ENCODE results near the gene RIPPLY3. TPM values are rescaled to one million over a fixed set of nuclear protein-coding genes. Genes with fewer than 3 reads are reported as not detected.
"Not testable (repeated sequence)": the region's sequence is repeated elsewhere in the genome, so short reads cannot be mapped to it uniquely, and the experiment has no call there.

The RIPPLY3 gene
- total RNA-seq, 2 donors from 2014 or later = not detected

GRCh38 chr21:37009740-37010341, 3.3 kb downstream of the RIPPLY3 start:
- peak; percentile 93 for ATAC-seq
- Mint-ChIP-seq H3K27me3 (peaks cover 34% of the 10 kb centered on the region), H3K27ac (no peak overlapping the region), H3K4me1 (peaks cover 13% of the 10 kb centered on the region), H3K36me3 (ENCODE audit: low read depth) (peaks cover 2% of the 10 kb centered on the region), H3K4me3 (peak overlapping the region; percentile 43)
- peak; percentile 58 to 74 (median 63) for DNase-seq
- H3K9me3 ChIP-seq (ENCODE audit: control insufficient read depth, low read length, poor library complexity, severe bottlenecking) = no peaks in the 10 kb centered on the region

GRCh38 chr21:37017951-37018679, 11.6 kb downstream of the RIPPLY3 start:
- ATAC-seq = no peak

GRCh38 chr21:37026499-37026898, 20.0 kb downstream of the RIPPLY3 start:
- Mint-ChIP-seq H3K27me3 (peaks cover 8% of the 10 kb centered on the region), H3K36me3 (ENCODE audit: low read depth) (no peaks in the 10 kb centered on the region), H3K27ac (no peak overlapping the region), H3K4me3 (no peak overlapping the region), H3K4me1 (no peaks in the 10 kb centered on the region)
- ATAC-seq (no peak), DNase-seq (no peak)
- no peaks in the 10 kb centered on the region for H3K9me3 ChIP-seq (ENCODE audit: control insufficient read depth, low read length, poor library complexity, severe bottlenecking)

More at GRCh38 chr21:37017951-37018679, 11.6 kb downstream of the RIPPLY3 start:
- Mint-ChIP-seq H3K36me3 (ENCODE audit: low read depth) (peaks cover 2% of the 10 kb centered on the region), H3K4me3 (no peak overlapping the region), H3K27me3 (peaks cover 21% of the 10 kb centered on the region), H3K4me1 (peaks cover 1% of the 10 kb centered on the region), H3K27ac (no peak overlapping the region)
- no peak for DNase-seq
- H3K9me3 ChIP-seq (ENCODE audit: control insufficient read depth, low read length, poor library complexity, severe bottlenecking) = no peaks in the 10 kb centered on the region

GRCh38 chr21:37028570-37028969, 22.1 kb downstream of the RIPPLY3 start:
- Mint-ChIP-seq H3K4me3 (no peak overlapping the region), H3K27ac (no peak overlapping the region), H3K36me3 (ENCODE audit: low read depth) (no peaks in the 10 kb centered on the region), H3K4me1 (no peaks in the 10 kb centered on the region), H3K27me3 (peaks cover 19% of the 10 kb centered on the region)
- H3K9me3 ChIP-seq (ENCODE audit: control insufficient read depth, low read length, poor library complexity, severe bottlenecking) = no peaks in the 10 kb centered on the region
- no peak for ATAC-seq
- no peak for DNase-seq

- Mint-ChIP-seq H3K27ac (no peak overlapping the region), H3K27me3 (peaks cover 23% of the 10 kb centered on the region), H3K4me1 (no peaks in the 10 kb centered on the region), H3K4me3 (no peak overlapping the region), H3K36me3 (ENCODE audit: low read depth) (no peaks in the 10 kb centered on the region)
- DNase-seq (no peak), ATAC-seq (no peak)
- no peaks in the 10 kb centered on the region for H3K9me3 ChIP-seq (ENCODE audit: control insufficient read depth, low read length, poor library complexity, severe bottlenecking)
Observed at GRCh38 chr21:37030864-37031263, 24.4 kb downstream of the RIPPLY3 start.

GRCh38 chr21:37032293-37032692, 25.8 kb downstream of the RIPPLY3 start:
- H3K4me1 Mint-ChIP-seq = no peaks in the 10 kb centered on the region
- H3K4me3 Mint-ChIP-seq = no peak overlapping the region
- DNase-seq = no peak
- H3K27me3 Mint-ChIP-seq = peaks cover 23% of the 10 kb centered on the region
- H3K9me3 ChIP-seq (ENCODE audit: control insufficient read depth, low read length, poor library complexity, severe bottlenecking) = no peaks in the 10 kb centered on the region
- H3K36me3 Mint-ChIP-seq (ENCODE audit: low read depth) = no peaks in the 10 kb centered on the region
- H3K27ac Mint-ChIP-seq = no peak overlapping the region
- no peak for ATAC-seq

GRCh38 chr21:37032877-37033471, 26.5 kb downstream of the RIPPLY3 start:
- H3K27ac Mint-ChIP-seq = no peak overlapping the region
- no peaks in the 10 kb centered on the region for H3K36me3 Mint-ChIP-seq (ENCODE audit: low read depth)
- DNase-seq (no peak), ATAC-seq (no peak)
- no peaks in the 10 kb centered on the region for H3K4me1 Mint-ChIP-seq
- no peak overlapping the region for H3K4me3 Mint-ChIP-seq
- peaks cover 23% of the 10 kb centered on the region for H3K27me3 Mint-ChIP-seq
- no peaks in the 10 kb centered on the region for H3K9me3 ChIP-seq (ENCODE audit: control insufficient read depth, low read length, poor library complexity, severe bottlenecking)

- H3K9me3 ChIP-seq (ENCODE audit: control insufficient read depth, low read length, poor library complexity, severe bottlenecking); H3K4me3 Mint-ChIP-seq; H3K27ac Mint-ChIP-seq; H3K4me1 Mint-ChIP-seq; H3K36me3 Mint-ChIP-seq (ENCODE audit: low read depth); DNase-seq; ATAC-seq: not testable (repeated sequence)
- H3K27me3 Mint-ChIP-seq = peaks cover 23% of the 10 kb centered on the region
Observed at GRCh38 chr21:37034394-37034793, 27.9 kb downstream of the RIPPLY3 start.

GRCh38 chr21:37036177-37036576, 29.7 kb downstream of the RIPPLY3 start:
- Mint-ChIP-seq H3K36me3 (ENCODE audit: low read depth) (no peaks in the 10 kb centered on the region), H3K27ac (no peak overlapping the region), H3K4me1 (no peaks in the 10 kb centered on the region), H3K4me3 (no peak overlapping the region), H3K27me3 (peaks cover 15% of the 10 kb centered on the region)
- DNase-seq (no peak), ATAC-seq (no peak)
- no peaks in the 10 kb centered on the region for H3K9me3 ChIP-seq (ENCODE audit: control insufficient read depth, low read length, poor library complexity, severe bottlenecking)

GRCh38 chr21:37039411-37040075, 33.0 kb downstream of the RIPPLY3 start:
- no peaks in the 10 kb centered on the region for H3K9me3 ChIP-seq (ENCODE audit: control insufficient read depth, low read length, poor library complexity, severe bottlenecking)
- Mint-ChIP-seq H3K4me3 (no peak overlapping the region), H3K27ac (no peak overlapping the region), H3K4me1 (peaks cover 3% of the 10 kb centered on the region), H3K36me3 (ENCODE audit: low read depth) (no peaks in the 10 kb centered on the region), H3K27me3 (peaks cover 6% of the 10 kb centered on the region)
- ATAC-seq (no peak), DNase-seq (no peak)

- peaks cover 7% of the 10 kb centered on the region for H3K4me1 Mint-ChIP-seq
- H3K27ac Mint-ChIP-seq = no peak overlapping the region
- H3K27me3 Mint-ChIP-seq = peaks cover 4% of the 10 kb centered on the region
- H3K36me3 Mint-ChIP-seq (ENCODE audit: low read depth) = no peaks in the 10 kb centered on the region
- no peak for ATAC-seq
- no peak overlapping the region for H3K4me3 Mint-ChIP-seq
- no peaks in the 10 kb centered on the region for H3K9me3 ChIP-seq (ENCODE audit: control insufficient read depth, low read length, poor library complexity, severe bottlenecking)
- DNase-seq = no peak
Observed at GRCh38 chr21:37040212-37040611, 33.7 kb downstream of the RIPPLY3 start.

- H3K27me3 Mint-ChIP-seq = peaks cover 4% of the 10 kb centered on the region
Observed at GRCh38 chr21:37041706-37042271, 35.3 kb downstream of the RIPPLY3 start.

GRCh38 chr21:37043818-37044217, 37.3 kb downstream of the RIPPLY3 start:
- no peaks in the 10 kb centered on the region for H3K36me3 Mint-ChIP-seq (ENCODE audit: low read depth)
- ATAC-seq (no peak), DNase-seq (no peak)
- H3K4me3 Mint-ChIP-seq = no peak overlapping the region
- peaks cover 10% of the 10 kb centered on the region for H3K4me1 Mint-ChIP-seq
- H3K9me3 ChIP-seq (ENCODE audit: control insufficient read depth, low read length, poor library complexity, severe bottlenecking) = no peaks in the 10 kb centered on the region
- peaks cover 20% of the 10 kb centered on the region for H3K27me3 Mint-ChIP-seq
- H3K27ac Mint-ChIP-seq = no peak overlapping the region

More at GRCh38 chr21:37041706-37042271, 35.3 kb downstream of the RIPPLY3 start:
- Mint-ChIP-seq H3K27ac (no peak overlapping the region), H3K36me3 (ENCODE audit: low read depth) (no peaks in the 10 kb centered on the region), H3K4me1 (peaks cover 10% of the 10 kb centered on the region), H3K4me3 (no peak overlapping the region)
- DNase-seq = no peak
- ATAC-seq = no peak
- H3K9me3 ChIP-seq (ENCODE audit: control insufficient read depth, low read length, poor library complexity, severe bottlenecking) = no peaks in the 10 kb centered on the region

Measured in T-helper 17 cell (primary cell).